GM13977 (cell line): ENCODE data around the gene ETV3L.

Experiments
- DNase-seq: peaks from one replicate; pipeline ENCODE4 v3.0.0; 2012; ENCODE audit warnings: low spot score
- CTCF ChIP-seq: IDR thresholded peaks from 2 replicates; pipeline ENCODE4 v1.5.1; 2012; ENCODE audit warnings: mild to moderate bottlenecking, control low read depth; ENCODE audit not compliant: insufficient read depth; ENCODE audit errors: extremely low read depth, missing control alignments
- in situ Hi-C: fragments of 300-500 bp; cut with MboI; formaldehyde crosslinking; loops from one replicate; pipeline ENCODE4 v1.12.0; 2022; ENCODE audit warnings: low sequenced_read_pairs, low pct_unique_long_range_greater_than_20kb, mixed read lengths, inconsistent platforms; ENCODE audit not compliant: unreplicated experiment

The ETV3L gene

GRCh38 chr1:157045250-157046218, 54.1 kb downstream of the ETV3L start, which contains the start of gene ARHGEF11:
TSS of gene ARHGEF11 (minus strand) at chr1:157045742. CDS start at chr1:157044330, 1,412 bp downstream.
- peak; percentile 84 for DNase-seq
- in situ Hi-C loops = no loop called here

GRCh38 chr1:157044326-157044725, 55.3 kb downstream of the ETV3L start:
- in situ Hi-C loops = no loop called here
- no peak for TF ChIP-seq CTCF
- DNase-seq = no peak

More at GRCh38 chr1:157045250-157046218, 54.1 kb downstream of the ETV3L start, which contains the start of gene ARHGEF11:
- TF ChIP-seq CTCF = no peak

GRCh38 chr1:157043685-157044084, 55.9 kb downstream of the ETV3L start:
- no peak for TF ChIP-seq CTCF
- DNase-seq = no peak
- in situ Hi-C loops = no loop called here

GRCh38 chr1:157042846-157043245, 56.8 kb downstream of the ETV3L start:
- no peak for TF ChIP-seq CTCF
- in situ Hi-C loops = no loop called here
- no peak for DNase-seq
